Natural killer cell (primary cell): ENCODE results near the gene CREB5. TPM values are rescaled to one million over a fixed set of nuclear protein-coding genes. Genes with fewer than 3 reads are reported as not detected.

Source experiments
- ATAC-seq, 3 donors: fragments of 150-1000 bp in 2 of 3; fragments of 200-7000 bp in 1 of 3; cut with Tn5 transposase; 1 replicate in 1 of 3; 2 replicates in 2 of 3; pipeline ENCODE4 v1.10.0; 2021; ENCODE audit warnings: mild to moderate bottlenecking in 2 of 3, moderate library complexity in 2 of 3
- DNase-seq, 2 donors: peaks; one replicate each; pipeline versions ENCODE4 v3.0.0 to v3.0.0-alpha.2; 2013 to 2021; ENCODE audit warnings: mixed read lengths in 1 of 2
- H3K27ac ChIP-seq: one replicate; pipeline ENCODE4 v1.5.1; 2013; ENCODE audit warnings: mild to moderate bottlenecking, low read length
- H3K27me3 ChIP-seq: one replicate; pipeline ENCODE4 v1.6.1; 2013; ENCODE audit warnings: low read length; ENCODE audit not compliant: control insufficient read depth, insufficient read depth
- H3K36me3 ChIP-seq: one replicate; pipeline ENCODE4 v1.6.1; 2013; ENCODE audit warnings: low read length; ENCODE audit not compliant: control insufficient read depth, insufficient read depth
- H3K4me1 ChIP-seq: one replicate; pipeline ENCODE4 v1.6.1; 2013; ENCODE audit warnings: low read length; ENCODE audit not compliant: control insufficient read depth, insufficient read depth
- H3K4me3 ChIP-seq: one replicate; pipeline ENCODE4 v1.5.1; 2013; ENCODE audit warnings: low read length
- H3K9me3 ChIP-seq: one replicate; pipeline ENCODE4 v1.6.1; 2013; ENCODE audit warnings: low read length; ENCODE audit not compliant: control insufficient read depth, insufficient read depth
- H3K27ac Mint-ChIP-seq, 2 donors: one replicate each; pipeline ENCODE4 v1.8.0; 2022; ENCODE audit warnings: mild to moderate bottlenecking in 2 of 2, mixed read lengths in 2 of 2, moderate library complexity in 1 of 2
- H3K27me3 Mint-ChIP-seq, 2 donors: one replicate each; pipeline ENCODE4 v1.8.0; 2022; ENCODE audit warnings: low read depth in 2 of 2, mixed read lengths in 2 of 2
- H3K36me3 Mint-ChIP-seq: one replicate; pipeline ENCODE4 v1.8.0; 2022; ENCODE audit warnings: mixed read lengths
- H3K4me1 Mint-ChIP-seq, 2 donors: one replicate each; pipeline ENCODE4 v1.8.0; 2022; ENCODE audit warnings: mixed read lengths in 2 of 2
- H3K4me3 Mint-ChIP-seq: one replicate; pipeline ENCODE4 v1.8.0; 2022; ENCODE audit warnings: mild to moderate bottlenecking, moderate library complexity, mixed read lengths
- H3K9me3 Mint-ChIP-seq, 2 donors: one replicate each; pipeline ENCODE4 v1.8.0; 2022; ENCODE audit warnings: mixed read lengths in 2 of 2
- CTCF ChIP-seq: fragments of 200-600 bp; IDR thresholded peaks from one replicate; pipeline ENCODE4 v1.8.0; 2022; ENCODE audit warnings: antibody characterized with exemption
- WGBS: methylation state at CpG from one replicate; pipeline ENCODE4 v1.1.7; 2013; ENCODE audit warnings: missing lambda C conversion rate; ENCODE audit not compliant: insufficient coverage; 5-methylcytosine and 5-hydroxymethylcytosine counted together
- intact Hi-C: fragments of 100-400 bp; cut with micrococcal nuclease; formaldehyde crosslinking; loops from one replicate; pipeline ENCODE4 v1.14.2; 2022
- total RNA-seq, 4 donors: library from RNA; stranded (reverse); fragments of 120-200 nt in 1 of 4; gene quantifications; one replicate each; pipeline versions ENCODE4 v1.2.3 to v1.2.4, GENCODE V29; 2013 to 2022

CREB5 gene
- total RNA-seq, 3 donors from 2014 or later (not counting 1 experiment from before 2014, with no cell fraction given), result 0.52 to 7.0 (median 0.89) TPM

GRCh38 chr7:28668085-28668484 lies 255.8 kb downstream of the CREB5 start:
- no peak overlapping the region for H3K27ac ChIP-seq
- peaks cover 10 to 15% of the 10 kb centered on the region in 2 donors for H3K27me3 Mint-ChIP-seq
- intact Hi-C loops, result no loop called here

GRCh38 chr7:28669330-28669729 lies 257.0 kb downstream of the CREB5 start:
- H3K36me3 ChIP-seq, result no peaks in the 10 kb centered on the region
- no peaks in the 10 kb centered on the region for H3K9me3 Mint-ChIP-seq
- no peak overlapping the region for H3K4me3 ChIP-seq
- H3K4me3 Mint-ChIP-seq, result no peak overlapping the region
- 92% methylated on average over 4 of the region's 4 CpGs for WGBS
- H3K4me1 ChIP-seq, result no peaks in the 10 kb centered on the region
- H3K4me1 Mint-ChIP-seq, result no peaks in the 10 kb centered on the region
- no peak overlapping the region for H3K27ac ChIP-seq
- intact Hi-C loops, result no loop called here
- no peak for TF ChIP-seq CTCF
- H3K9me3 ChIP-seq, result no peaks in the 10 kb centered on the region
- H3K27me3 Mint-ChIP-seq, result peaks cover 6 to 8% of the 10 kb centered on the region in 2 donors
- no peaks in the 10 kb centered on the region for H3K36me3 Mint-ChIP-seq
- ATAC-seq (peak in 1 of 3 donors; percentile 37), DNase-seq (no peak)
- H3K27me3 ChIP-seq, result no peaks in the 10 kb centered on the region
- no peak overlapping the region for H3K27ac Mint-ChIP-seq

More at GRCh38 chr7:28668085-28668484, 255.8 kb downstream of the CREB5 start:
- Histone ChIP-seq H3K27me3 (peaks cover 2% of the 10 kb centered on the region), H3K9me3 (no peaks in the 10 kb centered on the region), H3K4me3 (no peak overlapping the region), H3K4me1 (no peaks in the 10 kb centered on the region), H3K36me3 (no peaks in the 10 kb centered on the region)
- DNase-seq, result no peak
- no peak overlapping the region for H3K4me3 Mint-ChIP-seq
- H3K9me3 Mint-ChIP-seq, result no peaks in the 10 kb centered on the region
- H3K36me3 Mint-ChIP-seq, result no peaks in the 10 kb centered on the region
- ATAC-seq, result no peak
- H3K4me1 Mint-ChIP-seq, result no peaks in the 10 kb centered on the region
- WGBS, result 94% methylated on average over 2 of the region's 2 CpGs
- no peak for TF ChIP-seq CTCF
- H3K27ac Mint-ChIP-seq, result no peak overlapping the region

DNA sequence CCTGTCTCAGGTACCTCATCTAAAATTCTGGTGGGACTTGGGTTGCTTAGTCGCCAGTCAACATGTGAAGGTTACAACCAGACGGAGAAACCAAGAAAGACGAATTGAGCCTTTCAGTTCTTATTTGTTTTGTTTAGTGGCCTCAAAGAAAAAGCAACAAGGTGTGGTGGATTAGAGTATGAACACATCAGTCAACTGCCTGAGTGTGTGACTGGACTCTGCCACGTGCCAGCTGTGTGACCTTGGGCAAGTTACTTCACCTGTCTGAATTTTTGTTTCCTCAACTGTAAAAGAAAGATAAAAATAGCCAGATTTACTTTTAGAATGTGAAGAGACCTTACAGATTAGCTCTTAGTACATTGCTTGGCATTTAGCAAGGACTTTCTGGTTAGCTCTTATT lies 259.2 kb downstream of the CREB5 start:
- DNase-seq (no peak), ATAC-seq (no peak)
- intact Hi-C loops, result no loop called here
- Mint-ChIP-seq H3K4me3 (no peak overlapping the region), H3K4me1 (no peaks in the 10 kb centered on the region), H3K27me3 (peaks cover 0 to 3% of the 10 kb centered on the region in 2 donors), H3K9me3 (no peaks in the 10 kb centered on the region), H3K36me3 (no peaks in the 10 kb centered on the region), H3K27ac (no peak overlapping the region)
- TF ChIP-seq CTCF, result no peak
- Histone ChIP-seq H3K9me3 (no peaks in the 10 kb centered on the region), H3K36me3 (no peaks in the 10 kb centered on the region), H3K27me3 (no peaks in the 10 kb centered on the region), H3K4me3 (no peak overlapping the region), H3K4me1 (no peaks in the 10 kb centered on the region), H3K27ac (no peak overlapping the region)
- 75% methylated on average over 4 of the region's 4 CpGs for WGBS

DNA sequence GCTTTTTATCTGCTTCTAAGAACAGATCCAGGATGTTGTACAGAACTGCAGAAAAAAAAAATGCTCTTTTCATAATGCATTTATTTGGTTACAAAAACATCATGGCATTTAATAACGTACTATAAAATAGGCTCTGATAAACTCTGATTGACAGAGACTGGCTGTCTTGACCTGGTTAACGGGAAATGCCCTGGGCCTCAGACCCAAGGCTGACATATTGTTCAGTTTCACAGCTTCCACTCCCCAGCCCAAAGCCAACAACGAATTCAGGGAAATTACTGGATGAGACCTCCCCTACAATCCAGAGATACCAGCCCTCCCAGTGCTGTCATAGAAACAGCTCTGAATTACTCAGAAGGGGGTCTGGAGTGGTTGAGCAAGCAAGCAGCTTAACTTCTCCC lies 260.1 kb downstream of the CREB5 start:
- Histone ChIP-seq H3K27ac (no peak overlapping the region), H3K9me3 (no peaks in the 10 kb centered on the region), H3K4me1 (no peaks in the 10 kb centered on the region), H3K36me3 (no peaks in the 10 kb centered on the region), H3K27me3 (no peaks in the 10 kb centered on the region), H3K4me3 (no peak overlapping the region)
- intact Hi-C loops, result no loop called here
- no peak overlapping the region for H3K4me3 Mint-ChIP-seq
- DNase-seq (no peak), ATAC-seq (no peak)
- H3K27me3 Mint-ChIP-seq, result peaks cover 0 to 3% of the 10 kb centered on the region in 2 donors
- no peaks in the 10 kb centered on the region for H3K36me3 Mint-ChIP-seq
- H3K4me1 Mint-ChIP-seq, result no peaks in the 10 kb centered on the region
- 92% methylated on average over 3 of the region's 3 CpGs for WGBS
- TF ChIP-seq CTCF, result no peak
- no peaks in the 10 kb centered on the region for H3K9me3 Mint-ChIP-seq
- no peak overlapping the region for H3K27ac Mint-ChIP-seq
